Measurements from ENCODE around the gene TUBGCP3.

TUBGCP3 gene

GRCh38 chr13:112483299-112483698, 104.7 kb downstream of the TUBGCP3 start:
- no peak for DNase-seq (ENCODE audit: low read depth in 2 of 2)

DNA sequence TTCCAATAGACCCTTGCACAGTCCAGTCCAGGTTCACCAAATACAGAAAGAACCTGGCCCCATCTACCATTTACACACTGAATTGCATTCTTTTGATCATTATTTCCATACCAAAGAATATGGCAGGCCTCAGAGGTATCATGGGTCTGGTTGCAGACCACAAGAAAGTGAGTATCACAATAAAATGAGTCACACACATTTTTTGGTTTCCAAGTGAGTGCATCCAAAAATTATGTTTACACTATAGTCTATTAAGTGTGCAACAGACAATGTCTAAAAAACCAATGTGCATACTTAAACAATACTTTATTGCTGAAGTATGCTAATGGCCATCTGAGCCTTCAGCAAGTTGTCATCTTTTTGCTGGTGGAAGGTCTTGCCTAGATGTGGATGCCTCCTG, 106.5 kb downstream of the TUBGCP3 start:
- DNase-seq (ENCODE audit: low read depth in 2 of 2) = no peak

DNA sequence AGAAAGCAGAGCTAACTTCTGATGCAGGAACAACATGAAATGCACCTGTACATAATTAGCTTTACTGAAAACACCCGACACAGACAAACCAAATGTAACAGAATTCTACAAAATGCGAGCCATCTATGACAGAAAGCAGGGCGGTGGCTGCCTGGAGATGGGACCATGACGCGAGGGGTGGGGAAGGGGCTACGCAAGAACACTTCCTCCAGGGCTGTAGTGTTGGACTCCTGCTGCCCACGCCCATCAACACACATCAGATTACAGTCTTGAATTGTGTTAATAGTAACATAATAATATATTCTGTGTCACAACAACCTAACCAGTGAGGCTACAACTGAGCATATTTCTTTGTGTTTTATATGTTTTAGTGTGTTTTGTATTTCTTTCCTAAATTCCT, 108.6 kb downstream of the TUBGCP3 start:
- no peak for DNase-seq (ENCODE audit: low read depth in 2 of 2)

- DNase-seq (ENCODE audit: low read depth in 2 of 2) = no peak
Observed at GRCh38 chr13:112477070-112477619, 110.8 kb downstream of the TUBGCP3 start.

GRCh38 chr13:112475889-112476288, 112.1 kb downstream of the TUBGCP3 start:
- no peak for DNase-seq (ENCODE audit: low read depth in 2 of 2)

DNA sequence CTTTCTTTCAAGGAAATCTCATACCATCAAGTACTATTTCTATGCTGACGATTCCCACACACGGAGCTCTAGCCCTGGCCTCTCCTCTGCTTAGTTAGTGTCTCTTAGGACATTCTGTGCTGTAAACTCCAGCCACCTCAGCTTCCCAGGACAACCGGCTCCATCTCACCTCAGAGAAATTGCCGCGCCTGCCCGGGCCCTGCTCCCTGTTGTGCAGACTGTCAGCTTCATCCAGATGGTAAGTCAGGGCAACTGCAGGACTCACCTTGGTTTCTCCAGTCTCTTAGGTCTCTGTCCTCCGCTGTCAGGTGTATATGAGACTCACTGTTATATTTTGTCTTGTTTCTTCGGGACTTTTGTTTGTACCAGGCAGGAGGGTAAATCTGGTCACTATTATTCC, 113.1 kb downstream of the TUBGCP3 start:
- DNase-seq (ENCODE audit: low read depth in 2 of 2) = no peak

DNA sequence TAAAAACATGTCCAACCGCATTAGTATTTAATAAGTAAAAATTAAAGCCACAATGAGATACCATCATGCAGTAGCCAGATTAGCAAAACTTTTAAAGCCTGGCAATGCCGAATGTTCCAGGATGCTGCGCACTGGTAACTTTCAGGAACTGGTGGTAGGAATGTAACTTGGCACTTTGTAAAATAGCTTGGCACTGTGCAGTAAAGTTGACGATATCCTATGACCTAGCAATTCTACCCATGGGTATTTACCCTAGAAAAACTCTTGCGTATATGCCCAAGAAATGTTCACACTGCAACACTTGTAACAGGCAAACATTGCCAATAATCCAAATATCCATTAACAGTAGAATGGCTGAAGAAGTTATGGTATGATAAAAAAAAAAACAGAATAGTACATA, 114.1 kb downstream of the TUBGCP3 start:
- DNase-seq (ENCODE audit: low read depth in 2 of 2) = no peak

DNA sequence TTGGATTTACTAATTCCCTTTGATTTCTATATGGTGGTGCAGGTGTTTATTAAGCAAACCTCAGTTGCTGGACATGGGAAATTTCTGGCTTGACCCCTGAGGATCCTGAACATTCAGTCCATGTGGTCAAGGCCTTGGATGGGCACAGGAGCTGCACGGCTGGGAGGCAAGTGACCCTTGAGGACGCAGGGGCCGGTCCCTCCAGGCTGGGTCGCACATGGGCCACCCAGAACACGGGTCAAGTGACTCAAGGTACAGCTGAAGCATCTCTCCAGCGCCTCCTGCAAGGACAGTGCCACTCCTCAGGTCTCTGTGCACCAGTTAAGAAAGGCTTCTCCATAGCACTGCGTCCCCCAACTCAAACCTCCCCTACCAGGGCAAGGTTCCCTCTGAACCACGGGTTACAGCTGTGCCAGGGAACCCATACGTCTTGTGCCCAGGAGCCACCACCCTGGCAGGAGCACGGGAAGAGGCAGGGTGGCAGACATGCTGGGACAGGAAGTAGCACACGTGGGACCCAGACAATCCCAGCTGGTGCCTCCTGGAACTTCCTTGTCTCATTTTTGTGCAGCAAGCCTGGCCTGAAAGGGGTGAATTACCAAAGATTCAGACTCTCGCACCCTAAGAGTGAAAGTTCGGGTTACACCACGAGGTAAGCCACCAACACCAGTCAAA, 118.7 kb downstream of the TUBGCP3 start:
- no peak for DNase-seq (ENCODE audit: low read depth in 2 of 2)

DNA sequence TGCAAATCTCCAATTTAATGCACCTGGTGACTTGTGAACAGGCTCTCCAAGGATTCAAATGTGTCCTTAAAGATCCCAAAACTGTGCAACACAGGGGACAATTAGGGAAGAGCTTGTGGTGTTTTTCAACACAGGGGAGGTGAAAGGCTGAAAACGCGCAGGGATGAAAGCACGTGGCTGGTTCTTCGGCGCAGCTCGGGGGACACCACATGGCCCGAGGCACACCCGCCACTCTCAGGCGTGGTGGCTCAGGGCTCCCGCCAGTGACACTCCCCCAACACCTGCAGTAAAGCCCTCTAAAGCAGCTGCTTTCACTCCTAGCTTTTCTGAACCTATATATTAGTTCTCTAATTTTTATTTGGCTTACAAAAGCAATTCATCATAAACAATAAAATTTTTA, 119.9 kb downstream of the TUBGCP3 start:
- no peak for DNase-seq (ENCODE audit: low read depth in 2 of 2)

- no peak for DNase-seq (ENCODE audit: low read depth in 2 of 2)
Observed at GRCh38 chr13:112467236-112467635, 120.7 kb downstream of the TUBGCP3 start.

DNA sequence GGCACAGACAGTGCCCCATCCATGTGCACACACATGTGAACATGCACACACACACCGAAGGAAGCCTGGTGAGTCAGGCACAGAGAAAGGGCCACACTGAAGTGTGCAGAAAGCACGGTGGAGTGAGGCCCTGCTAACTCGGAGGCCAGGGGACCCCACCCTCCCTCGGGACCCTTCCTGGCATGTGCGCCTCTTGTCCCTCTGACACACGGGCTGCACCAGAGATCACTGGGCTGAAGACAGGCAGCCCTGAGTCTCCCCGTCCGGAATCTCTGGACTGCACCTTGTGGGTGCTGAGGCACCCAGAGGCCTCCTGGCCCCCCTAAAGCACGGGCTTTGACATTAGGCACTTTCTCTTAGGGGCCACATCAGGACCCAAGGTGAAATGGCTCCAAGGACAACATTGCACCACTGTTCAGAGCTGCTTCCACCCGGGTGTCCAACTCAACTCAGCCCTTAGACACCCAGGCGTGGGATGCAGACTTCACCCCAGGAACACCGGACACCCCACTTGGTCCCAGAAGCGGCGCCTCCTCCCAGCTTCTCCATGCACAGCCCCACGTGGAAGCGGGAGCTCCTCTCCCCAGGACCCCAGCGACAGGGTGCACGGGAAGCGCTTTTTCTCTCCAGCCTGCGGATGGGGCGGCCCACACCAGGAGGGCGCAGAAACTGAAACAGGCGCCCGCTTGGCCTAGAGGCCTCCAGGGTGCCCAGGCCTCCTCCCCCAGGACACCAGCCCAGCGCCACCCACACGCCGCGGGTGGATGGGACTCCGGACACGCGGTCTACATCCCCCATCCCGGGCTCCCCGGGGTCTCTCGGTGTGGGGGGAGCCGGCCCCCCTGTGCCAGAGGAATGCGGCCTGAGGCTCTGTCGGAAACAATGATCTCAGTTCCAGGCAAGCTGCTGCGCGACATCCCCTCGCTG, 121.6 kb downstream of the TUBGCP3 start:
- DNase-seq (ENCODE audit: low read depth in 2 of 2) = no peak

- DNase-seq (ENCODE audit: low read depth in 2 of 2) = no peak
Observed at GRCh38 chr13:112465251-112466131, 122.5 kb downstream of the TUBGCP3 start.

- DNase-seq (ENCODE audit: low read depth in 2 of 2) = no peak
Observed at GRCh38 chr13:112464720-112465119, 123.2 kb downstream of the TUBGCP3 start.

DNA sequence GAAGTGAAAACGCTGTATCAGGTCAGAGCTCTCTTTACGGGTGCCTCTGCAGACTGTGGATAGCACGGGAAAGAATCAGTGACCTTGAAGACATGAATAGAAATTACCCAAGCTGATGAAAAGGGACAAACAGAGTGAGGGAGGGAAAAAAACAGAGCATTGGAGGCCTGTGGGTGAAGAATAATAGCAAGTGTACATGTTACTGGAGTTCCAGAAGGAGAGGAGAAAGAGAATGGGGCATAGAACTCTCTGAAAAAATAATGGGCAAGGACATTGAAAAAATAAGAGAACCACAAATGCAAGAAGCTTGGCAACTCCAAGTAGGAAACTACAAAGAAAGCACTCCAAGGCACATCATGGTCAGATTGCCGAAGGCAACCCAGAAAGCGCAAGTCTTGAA, 125.5 kb downstream of the TUBGCP3 start:
- no peak for DNase-seq (ENCODE audit: low read depth in 2 of 2)

- DNase-seq (ENCODE audit: low read depth in 2 of 2) = no peak
Observed at GRCh38 chr13:112457485-112457884, 130.5 kb downstream of the TUBGCP3 start.

- no peak for DNase-seq (ENCODE audit: low read depth in 2 of 2)
Observed at GRCh38 chr13:112457081-112457480, 130.9 kb downstream of the TUBGCP3 start.

GRCh38 chr13:112456138-112457056, 131.6 kb downstream of the TUBGCP3 start:
- DNase-seq (ENCODE audit: low read depth in 2 of 2) = no peak

GRCh38 chr13:112455476-112456059, 132.4 kb downstream of the TUBGCP3 start:
- DNase-seq (ENCODE audit: low read depth in 2 of 2) = no peak

DNA sequence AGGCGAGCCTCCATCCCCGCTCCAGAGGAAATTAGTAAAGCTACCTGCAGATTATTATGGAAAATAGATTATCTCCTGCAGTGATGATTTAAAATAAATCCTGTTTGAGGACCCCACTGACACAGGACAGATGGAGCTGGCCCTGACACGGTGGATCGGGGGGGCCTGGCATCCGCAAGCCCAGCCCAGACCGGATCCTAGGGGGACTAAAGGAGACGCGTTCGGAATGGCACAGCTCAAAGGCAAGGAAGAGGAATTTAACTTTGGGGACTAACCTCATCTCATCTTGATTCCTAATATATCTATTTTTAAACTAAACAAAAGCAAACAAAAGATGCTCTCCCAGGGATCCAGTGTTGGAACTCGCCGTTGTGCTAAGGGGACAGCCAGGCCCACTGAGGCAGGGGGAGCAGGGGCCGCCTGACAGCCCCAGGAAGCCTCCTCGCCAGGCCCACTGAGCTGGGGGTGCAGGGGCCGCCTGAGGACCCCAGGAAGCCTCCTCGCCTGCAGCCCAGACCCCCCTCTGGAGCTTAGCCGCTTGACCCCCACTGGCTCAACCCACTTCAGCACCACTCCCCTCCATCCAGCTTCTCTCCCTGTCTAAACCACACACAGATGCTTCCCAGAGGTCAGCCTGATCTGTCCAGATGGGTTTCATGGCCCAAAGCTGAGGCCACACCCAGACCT, 133.2 kb downstream of the TUBGCP3 start:
- no peak for DNase-seq (ENCODE audit: low read depth in 2 of 2)

Data from activated CD8-positive, alpha-beta memory T cell treated with anti-CD3 and anti-CD28 coated beads for 4 hours (primary cell).